Right atrium auricular region (tissue), 2 donors: ENCODE data around the gene AQP3. TPM values are rescaled to one million over a fixed set of nuclear protein-coding genes. Genes with fewer than 3 reads are reported as not detected.

Experiments
- DNase-seq: peaks from one replicate; pipeline ENCODE4 v3.0.0-alpha.2; 2019; ENCODE audit warnings: low spot score
- H3K27ac ChIP-seq, 2 donors: fragments of 200-600 bp; sonication (generic); 1 replicate in 1 of 2; 2 replicates in 1 of 2; pipeline ENCODE4 v1.5.1; 2016 to 2019
- H3K27me3 ChIP-seq, 2 donors: fragments of 200-600 bp; sonication (generic); one replicate each; pipeline versions ENCODE4 v1.5.1 to v1.6.0; 2017 to 2019
- H3K36me3 ChIP-seq: fragments of 200-600 bp; sonication (generic); one replicate; pipeline ENCODE4 v1.5.1; 2016
- H3K4me1 ChIP-seq, 2 donors: fragments of 200-600 bp; sonication (generic); one replicate each; pipeline versions ENCODE4 v1.5.1 to v1.6.0; 2017 to 2019
- H3K4me3 ChIP-seq, 2 donors: fragments of 200-600 bp; sonication (generic); 1 replicate in 1 of 2; 2 replicates in 1 of 2; pipeline ENCODE4 v1.5.1; 2017 to 2019; ENCODE audit warnings: mild to moderate bottlenecking in 1 of 2, moderate library complexity in 1 of 2
- H3K9me3 ChIP-seq, 2 donors: fragments of 200-600 bp; sonication (generic); one replicate each; pipeline ENCODE4 v1.5.1; 2019
- total RNA-seq, 2 donors: library from RNA; depleted of rRNA; stranded (reverse); fragments of >200 nt; gene quantifications; one replicate each; pipeline ENCODE4 v1.1.0, GENCODE V29; 2016
- TF ChIP-seq, protein P1 (sequence below), 2 donors: fragments of 200-600 bp; sonication (generic); IDR thresholded peaks; one replicate each; pipeline ENCODE4 v1.5.1; 2019; ENCODE audit warnings: antibody characterized with exemption in 2 of 2

AQP3 gene
- total RNA-seq, 2 donors from 2014 or later, result 14.3 to 116 TPM

DNA sequence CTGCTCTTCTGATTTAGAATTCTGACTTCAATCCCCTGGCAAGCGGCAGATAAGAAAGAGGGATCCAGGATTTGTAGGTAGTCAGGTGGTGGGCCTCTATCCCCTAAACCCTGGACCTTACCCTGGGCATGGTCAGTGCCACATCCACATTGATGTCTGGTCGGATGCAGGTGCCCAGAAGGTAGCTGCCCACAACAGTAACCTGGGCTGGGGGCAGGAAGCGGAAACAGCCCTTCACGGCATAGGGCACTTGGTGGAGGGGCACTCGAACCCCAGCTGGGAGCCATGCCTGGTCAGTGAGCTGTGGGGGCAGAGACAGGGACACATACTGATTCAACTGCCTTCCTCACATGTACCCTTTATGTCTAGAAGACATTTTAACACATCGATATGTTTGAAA, 22.5 kb upstream of the AQP3 start:
- no peak for DNase-seq
- TF ChIP-seq, protein P1, sequence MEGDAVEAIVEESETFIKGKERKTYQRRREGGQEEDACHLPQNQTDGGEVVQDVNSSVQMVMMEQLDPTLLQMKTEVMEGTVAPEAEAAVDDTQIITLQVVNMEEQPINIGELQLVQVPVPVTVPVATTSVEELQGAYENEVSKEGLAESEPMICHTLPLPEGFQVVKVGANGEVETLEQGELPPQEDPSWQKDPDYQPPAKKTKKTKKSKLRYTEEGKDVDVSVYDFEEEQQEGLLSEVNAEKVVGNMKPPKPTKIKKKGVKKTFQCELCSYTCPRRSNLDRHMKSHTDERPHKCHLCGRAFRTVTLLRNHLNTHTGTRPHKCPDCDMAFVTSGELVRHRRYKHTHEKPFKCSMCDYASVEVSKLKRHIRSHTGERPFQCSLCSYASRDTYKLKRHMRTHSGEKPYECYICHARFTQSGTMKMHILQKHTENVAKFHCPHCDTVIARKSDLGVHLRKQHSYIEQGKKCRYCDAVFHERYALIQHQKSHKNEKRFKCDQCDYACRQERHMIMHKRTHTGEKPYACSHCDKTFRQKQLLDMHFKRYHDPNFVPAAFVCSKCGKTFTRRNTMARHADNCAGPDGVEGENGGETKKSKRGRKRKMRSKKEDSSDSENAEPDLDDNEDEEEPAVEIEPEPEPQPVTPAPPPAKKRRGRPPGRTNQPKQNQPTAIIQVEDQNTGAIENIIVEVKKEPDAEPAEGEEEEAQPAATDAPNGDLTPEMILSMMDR (IDR thresholded peaks at IDR 0.05), result no peak

DNA sequence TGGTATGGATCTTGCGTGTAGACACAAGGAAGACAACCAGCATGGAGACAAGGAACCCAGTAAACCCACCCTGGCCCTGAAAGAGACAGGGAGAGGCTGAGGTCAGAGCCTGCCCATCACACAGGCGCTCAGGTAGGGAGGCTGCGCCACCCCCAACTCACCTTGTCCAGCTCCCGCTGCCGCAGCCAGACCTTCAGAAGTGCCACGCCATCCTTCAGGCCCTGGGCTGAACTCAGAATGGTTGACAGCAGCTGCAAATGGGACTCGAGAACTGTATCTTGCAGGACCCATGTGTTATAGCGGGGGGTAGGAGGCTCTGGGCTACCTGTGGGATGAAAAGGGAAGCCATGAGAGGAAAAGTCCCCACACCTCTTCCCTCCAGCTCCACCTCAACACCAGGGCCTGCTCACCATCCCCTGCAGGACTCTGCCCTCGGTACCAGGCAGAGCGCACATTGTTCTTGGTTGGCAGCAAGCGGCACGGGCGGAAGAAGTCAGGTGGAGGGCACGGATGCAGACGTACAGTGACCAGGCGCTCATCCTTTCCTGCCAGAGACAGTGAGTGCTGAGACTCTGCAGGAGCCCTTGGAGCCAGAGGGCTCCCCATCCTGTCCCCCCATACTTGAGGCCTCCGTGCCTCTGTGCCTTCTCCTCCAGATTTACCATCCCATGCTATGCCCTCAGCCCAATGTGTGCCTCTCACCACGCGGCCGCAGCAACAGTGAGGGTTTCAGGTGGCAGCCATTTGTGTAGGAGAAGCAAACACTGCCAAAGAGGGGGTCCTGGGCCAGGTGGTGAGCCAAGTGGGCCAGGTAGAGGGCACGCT, 21.6 kb upstream of the AQP3 start:
- Histone ChIP-seq H3K4me3 (no peak overlapping the region), H3K9me3 (no peaks in the 10 kb centered on the region), H3K27ac (no peak overlapping the region), H3K27me3 (no peaks in the 10 kb centered on the region), H3K36me3 (peaks cover 76% of the 10 kb centered on the region), H3K4me1 (peaks cover 0 to 18% of the 10 kb centered on the region in 2 donors)
- no peak for DNase-seq
- TF ChIP-seq, protein P1 (IDR thresholded peaks at IDR 0.05), result no peak

More for the DNA sequence above, 22.5 kb upstream of the AQP3 start:
- Histone ChIP-seq H3K27me3 (no peaks in the 10 kb centered on the region), H3K4me3 (no peak overlapping the region), H3K9me3 (no peaks in the 10 kb centered on the region), H3K27ac (no peak overlapping the region), H3K36me3 (peaks cover 68% of the 10 kb centered on the region), H3K4me1 (peaks cover 0 to 22% of the 10 kb centered on the region in 2 donors)

DNA sequence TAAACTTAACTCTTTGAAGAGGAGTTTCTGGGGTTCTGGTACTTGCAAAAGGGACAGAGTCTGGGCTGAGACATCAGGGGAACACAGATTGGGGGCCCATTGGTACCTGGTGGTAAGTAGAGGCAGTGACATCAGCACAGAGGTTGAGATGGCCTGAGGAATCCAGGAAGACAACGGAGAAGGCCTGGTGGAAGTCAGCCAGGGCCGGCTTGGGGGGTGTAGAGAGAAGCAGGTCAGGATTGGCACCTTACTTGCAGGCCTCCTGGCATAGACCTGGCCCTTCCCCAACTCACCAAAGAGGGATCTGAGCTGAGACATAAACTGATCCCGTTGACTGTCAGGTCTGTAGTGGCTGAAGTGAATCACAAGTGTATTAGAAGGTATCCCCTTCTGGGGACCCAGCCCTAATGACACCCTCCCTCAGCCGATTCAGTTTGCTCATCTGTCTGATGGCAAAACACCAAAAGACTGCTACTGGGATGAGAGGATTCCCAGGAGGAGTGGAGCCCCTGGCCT, 20.9 kb upstream of the AQP3 start:
- TF ChIP-seq, protein P1 (IDR thresholded peaks at IDR 0.05), result no peak
- Histone ChIP-seq H3K9me3 (no peaks in the 10 kb centered on the region), H3K4me3 (no peak overlapping the region), H3K27me3 (no peaks in the 10 kb centered on the region), H3K27ac (no peak overlapping the region), H3K36me3 (peaks cover 84% of the 10 kb centered on the region), H3K4me1 (peaks cover 0 to 16% of the 10 kb centered on the region in 2 donors)
- no peak for DNase-seq

DNA sequence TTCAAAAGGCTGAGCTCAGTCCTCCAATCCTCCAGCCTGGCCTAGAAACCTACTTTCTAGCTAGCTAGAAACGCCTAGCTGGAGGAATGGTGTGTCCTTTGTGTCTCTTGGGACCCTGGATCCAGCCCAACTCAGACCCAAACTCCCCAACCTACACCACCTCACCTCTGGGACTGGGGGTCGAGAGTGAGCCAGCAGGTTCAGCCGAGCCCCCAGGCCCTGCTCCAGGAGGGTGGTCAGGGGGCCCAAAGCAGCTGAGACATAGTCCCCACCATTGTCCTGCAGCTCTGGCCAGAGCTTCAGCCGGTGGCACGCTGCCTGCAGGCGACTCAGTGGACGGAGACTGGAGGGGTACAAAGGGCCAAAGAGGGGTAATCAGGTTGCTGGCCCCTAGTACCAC, 20.1 kb upstream of the AQP3 start:
- TF ChIP-seq, protein P1 (IDR thresholded peaks at IDR 0.05), result no peak
- H3K27me3 ChIP-seq, result no peaks in the 10 kb centered on the region
- H3K27ac ChIP-seq, result no peak overlapping the region
- H3K4me1 ChIP-seq, result peaks cover 0 to 9% of the 10 kb centered on the region in 2 donors
- H3K36me3 ChIP-seq, result peaks cover 91% of the 10 kb centered on the region
- no peak for DNase-seq
- H3K4me3 ChIP-seq, result no peak overlapping the region
- no peaks in the 10 kb centered on the region for H3K9me3 ChIP-seq

GRCh38 chr9:33466565-33467495, 19.4 kb upstream of the AQP3 start:
- Histone ChIP-seq H3K4me1 (peaks cover 0 to 2% of the 10 kb centered on the region in 2 donors), H3K9me3 (no peaks in the 10 kb centered on the region), H3K27ac (no peak overlapping the region), H3K27me3 (no peaks in the 10 kb centered on the region), H3K36me3 (peaks cover 95% of the 10 kb centered on the region), H3K4me3 (no peak overlapping the region)
- TF ChIP-seq, protein P1 (IDR thresholded peaks at IDR 0.05), result peak; percentile 93 to 97
- DNase-seq, result no peak
